Activated CD8-positive, alpha-beta memory T cell treated with anti-CD3 and anti-CD28 coated beads for 36 hours (primary cell): Measurements from ENCODE around the gene CLIC4. TPM values are rescaled to one million over a fixed set of nuclear protein-coding genes. Genes with fewer than 3 reads are reported as not detected.
"Not testable (repeated sequence)": the region's sequence is repeated elsewhere in the genome, so short reads cannot be mapped to it uniquely, and the experiment has no call there.

ENCODE experiments used
- CTCF ChIA-PET: fragments of 350-600 bp; sonication (Branson Sonifier 250); formaldehyde crosslinking; loops from one replicate; lab custom pipeline; 2021; ENCODE audit warnings: antibody characterized with exemption; lab: Charles Lee
- POLR2A ChIA-PET: fragments of 350-600 bp; sonication (Branson Sonifier 250); formaldehyde crosslinking; loops from one replicate; lab custom pipeline; 2021; ENCODE audit warnings: antibody characterized with exemption; lab: Charles Lee
- total RNA-seq, 2 experiments: library from RNA; stranded (reverse); gene quantifications; one replicate each; pipeline ENCODE4 v1.2.3, GENCODE V29; 2021

CLIC4 gene
- total RNA-seq, result 10 to 100 TPM; 20.7 to 21.0 TPM

- POLR2A ChIA-PET, result interaction anchor here (0.5 to 0.6 kb wide), 2 partner anchors 14 to 81 kb away, joined by 4 to 5 read pairs; no protein-coding TSS in a partner anchor
- CTCF ChIA-PET, result interaction anchor here (1.0 to 1.5 kb wide), 4 partner anchors 13 to 104 kb away, joined by 3 to 5 read pairs (median 3); no protein-coding TSS in a partner anchor
These were observed at the start of gene CLIC4 for GRCh38 chr1:24744911-24745710. Gene CLIC4, plus strand, starts transcription at chr1:24745447. Its CDS starts 107 bp downstream, at chr1:24745554.

GRCh38 chr1:24696041-24696755, 49.0 kb upstream of the CLIC4 start:
- CTCF ChIA-PET, result interaction anchor here (0.7 to 1.3 kb wide), 4 partner anchors 8 to 291 kb away, joined by 3 read pairs; no protein-coding TSS in a partner anchor
- POLR2A ChIA-PET, result interaction anchor here (0.6 kb wide), 1 partner anchor 9 kb away, joined by 4 read pairs; no protein-coding TSS in a partner anchor

GRCh38 chr1:24696756-24697330, 48.4 kb upstream of the CLIC4 start:
- CTCF ChIA-PET, result interaction anchor here (0.7 to 1.3 kb wide), 4 partner anchors 8 to 291 kb away, joined by 3 read pairs; no protein-coding TSS in a partner anchor
- POLR2A ChIA-PET, result interaction anchor here (0.6 kb wide), 1 partner anchor 8 kb away, joined by 4 read pairs; no protein-coding TSS in a partner anchor

- CTCF ChIA-PET, result interaction anchor here (0.5 to 1.3 kb wide), 4 partner anchors 9 to 1424 kb away, joined by 3 read pairs; no protein-coding TSS in a partner anchor
These were observed 47.7 kb upstream of the CLIC4 start for GRCh38 chr1:24697453-24698001.

GRCh38 chr1:24698326-24698725, 46.9 kb upstream of the CLIC4 start:
- CTCF ChIA-PET, result interaction anchor here (1.0 to 2.2 kb wide), 2 partner anchors 10 to 39 kb away, joined by 3 to 7 read pairs; no protein-coding TSS in a partner anchor
- POLR2A ChIA-PET, result not testable (repeated sequence)

More at GRCh38 chr1:24697453-24698001, 47.7 kb upstream of the CLIC4 start:
- POLR2A ChIA-PET, result not testable (repeated sequence)

- CTCF ChIA-PET, result interaction anchor here (0.7 to 2.2 kb wide), 3 partner anchors 11 to 1039 kb away, joined by 3 to 7 read pairs (median 3); no protein-coding TSS in a partner anchor
- POLR2A ChIA-PET, result interaction anchor here (0.7 kb wide), 1 partner anchor 339 kb away, joined by 8 read pairs; no protein-coding TSS in a partner anchor
These were observed 45.6 kb upstream of the CLIC4 start for GRCh38 chr1:24699628-24700027.

GRCh38 chr1:24702511-24703293, 42.5 kb upstream of the CLIC4 start:
- ChIA-PET CTCF (interaction anchor here (2.1 kb wide), 1 partner anchor 14 kb away, joined by 9 read pairs; no protein-coding TSS in a partner anchor), POLR2A (no interaction called here)

GRCh38 chr1:24704411-24705259, 40.6 kb upstream of the CLIC4 start:
- POLR2A ChIA-PET, result interaction anchor here (0.6 kb wide), 2 partner anchors 8 to 496 kb away, joined by 3 to 4 read pairs; no protein-coding TSS in a partner anchor
- CTCF ChIA-PET, result interaction anchor here (0.6 to 0.7 kb wide), 2 partner anchors 595 to 1772 kb away, joined by 3 to 4 read pairs; no protein-coding TSS in a partner anchor

- ChIA-PET POLR2A (no interaction called here), CTCF (interaction anchor here (0.7 kb wide), 1 partner anchor 1772 kb away, joined by 3 read pairs; no protein-coding TSS in a partner anchor)
These were observed 39.8 kb upstream of the CLIC4 start for GRCh38 chr1:24705260-24706073.

- POLR2A ChIA-PET, result not testable (repeated sequence)
These were observed 39.2 kb upstream of the CLIC4 start for GRCh38 chr1:24706074-24706389.

GRCh38 chr1:24707687-24708086, 37.6 kb upstream of the CLIC4 start:
- CTCF ChIA-PET, result interaction anchor here (0.7 kb wide), 1 partner anchor 17 kb away, joined by 3 read pairs; no protein-coding TSS in a partner anchor

More at GRCh38 chr1:24706074-24706389, 39.2 kb upstream of the CLIC4 start:
- CTCF ChIA-PET, result not testable (repeated sequence)

GRCh38 chr1:24708938-24709337, 36.3 kb upstream of the CLIC4 start:
- ChIA-PET POLR2A (no interaction called here), CTCF (no interaction called here)

More at GRCh38 chr1:24707687-24708086, 37.6 kb upstream of the CLIC4 start:
- POLR2A ChIA-PET, result no interaction called here

GRCh38 chr1:24709791-24710441, 35.3 kb upstream of the CLIC4 start:
- ChIA-PET CTCF (no interaction called here), POLR2A (no interaction called here)

GRCh38 chr1:24711329-24711728, 33.9 kb upstream of the CLIC4 start:
- CTCF ChIA-PET, result interaction anchor here (1.0 kb wide), 1 partner anchor 23 kb away, joined by 4 read pairs; no protein-coding TSS in a partner anchor
- POLR2A ChIA-PET, result no interaction called here

- POLR2A ChIA-PET, result no interaction called here
These were observed 32.1 kb upstream of the CLIC4 start for GRCh38 chr1:24713176-24713575.

More at GRCh38 chr1:24713176-24713575, 32.1 kb upstream of the CLIC4 start:
- CTCF ChIA-PET, result no interaction called here
